Stimulated activated naive CD8-positive, alpha-beta T cell treated with anti-CD3 and anti-CD28 coated beads, Interleukin-15, amount 100 ng/mL, for 72 hours (primary cell): ENCODE results near the gene TBX10.
A peak's percentile ranks its signal among the peaks of the same experiment; 100 is the strongest.
"Not testable (repeated sequence)": the region's sequence is repeated elsewhere in the genome, so short reads cannot be mapped to it uniquely, and the experiment has no call there.

Experiments
- ATAC-seq: fragments of 150-1000 bp; cut with Tn5 transposase; 2 replicates; pipeline ENCODE4 v1.10.0; 2021; ENCODE audit warnings: mild to moderate bottlenecking, moderate library complexity
- DNase-seq, 2 donors: peaks; one replicate each; pipeline ENCODE4 v3.0.0; 2021 to 2022
- H3K27ac Mint-ChIP-seq, 2 donors: one replicate each; pipeline ENCODE4 v1.8.0; 2022; ENCODE audit warnings: mild to moderate bottlenecking in 2 of 2, mixed read lengths in 2 of 2, moderate library complexity in 2 of 2
- H3K27me3 Mint-ChIP-seq: one replicate; pipeline ENCODE4 v1.8.0; 2022; ENCODE audit warnings: mixed read lengths
- H3K4me1 Mint-ChIP-seq: one replicate; pipeline ENCODE4 v1.8.0; 2022; ENCODE audit warnings: mild to moderate bottlenecking, mixed read lengths
- H3K4me3 Mint-ChIP-seq, 2 donors: one replicate each; pipeline ENCODE4 v1.8.0; 2022; ENCODE audit warnings: mild to moderate bottlenecking in 2 of 2, mixed read lengths in 2 of 2, moderate library complexity in 1 of 2
- H3K9me3 Mint-ChIP-seq, 2 donors: one replicate each; pipeline ENCODE4 v1.8.0; 2022; ENCODE audit warnings: mixed read lengths in 2 of 2

Gene TBX10

DNA sequence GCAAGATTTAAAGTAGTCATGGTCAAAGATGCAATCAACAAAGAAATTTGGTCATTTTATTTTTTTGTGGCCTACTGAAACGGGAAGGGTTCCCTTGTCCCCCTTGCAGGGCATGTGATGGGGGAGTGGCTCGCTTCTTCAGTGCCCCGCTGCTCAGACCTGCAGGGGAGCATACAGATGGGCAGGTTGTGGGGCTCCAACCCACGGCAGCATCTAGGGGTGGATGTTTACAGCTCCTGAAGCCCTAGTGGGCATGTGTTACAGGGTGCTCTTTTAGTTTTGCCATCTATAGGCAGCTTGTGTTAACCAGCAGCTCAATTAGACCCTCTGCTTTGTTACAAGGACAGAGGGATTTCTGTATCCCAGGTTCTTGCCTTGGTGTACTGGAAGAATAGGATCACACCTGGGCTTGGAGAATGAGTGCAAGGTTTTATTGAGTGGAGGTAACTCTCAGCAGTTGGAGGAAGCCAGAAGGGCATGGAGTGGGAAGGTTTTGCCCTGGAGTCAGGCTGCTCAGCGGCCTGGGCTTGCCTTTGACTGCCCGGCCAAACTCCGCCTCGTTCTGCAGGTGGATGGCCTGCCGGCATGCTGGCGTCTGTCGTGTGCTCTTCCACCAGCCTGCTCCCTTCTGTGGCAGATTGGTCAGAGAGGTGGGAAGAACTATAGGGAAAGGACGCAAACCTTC lies 46.5 kb downstream of the TBX10 start:
- H3K27me3 Mint-ChIP-seq: no peaks in the 10 kb centered on the region
- DNase-seq (no peak), ATAC-seq (no peak)
- no peak overlapping the region for H3K27ac Mint-ChIP-seq
- no peaks in the 10 kb centered on the region for H3K9me3 Mint-ChIP-seq
- H3K4me3 Mint-ChIP-seq: no peak overlapping the region
- H3K4me1 Mint-ChIP-seq: no peaks in the 10 kb centered on the region

DNA sequence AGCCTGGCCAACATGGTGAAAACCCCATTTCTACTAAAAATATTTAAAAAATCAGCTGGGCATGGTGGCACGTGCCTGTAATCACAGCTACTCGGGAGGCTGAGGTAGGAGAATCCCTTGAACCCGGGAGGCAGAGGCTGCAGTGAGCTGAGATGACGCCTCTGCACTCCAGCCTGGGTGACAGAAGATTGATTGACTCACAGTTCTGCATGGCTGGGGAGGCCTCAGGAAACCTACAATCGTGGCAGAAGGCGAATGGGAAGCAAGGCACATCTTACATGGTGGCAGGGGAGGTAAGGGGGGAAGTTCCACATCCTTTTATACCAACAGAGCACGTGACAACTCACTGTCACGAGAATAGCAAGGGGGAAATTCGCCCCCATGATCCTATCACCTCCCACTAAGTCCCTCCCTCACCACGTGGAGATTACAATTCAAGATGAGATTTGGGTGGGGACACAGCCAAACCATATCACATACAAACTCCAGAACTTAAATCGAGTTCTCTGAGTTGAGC lies 50.6 kb downstream of the TBX10 start:
- not testable (repeated sequence) for H3K27ac Mint-ChIP-seq
- H3K9me3 Mint-ChIP-seq: peaks cover 10 to 15% of the 10 kb centered on the region in 2 donors
- H3K4me1 Mint-ChIP-seq: peaks cover 28% of the 10 kb centered on the region

DNA sequence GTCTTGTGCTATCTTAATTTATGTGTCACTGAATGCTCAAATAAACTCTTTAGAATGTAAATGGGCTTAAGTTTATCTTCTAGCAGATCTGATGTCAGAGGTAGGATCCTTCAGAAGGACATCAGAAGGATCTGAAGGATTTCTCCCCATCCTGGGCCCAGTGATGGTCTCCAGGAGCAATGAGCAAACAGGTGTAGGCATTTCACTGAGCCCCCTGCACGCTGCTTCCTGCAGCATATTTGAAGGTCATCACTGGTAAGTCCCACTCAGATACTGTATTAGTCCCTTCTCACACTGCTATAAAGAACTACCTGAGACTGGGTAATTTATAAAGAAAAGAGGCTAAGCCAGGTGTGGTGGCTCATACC lies 51.4 kb downstream of the TBX10 start:
- Mint-ChIP-seq H3K27me3 (no peaks in the 10 kb centered on the region), H3K27ac (no peak overlapping the region), H3K4me1 (peaks cover 32% of the 10 kb centered on the region), H3K9me3 (peaks cover 10 to 15% of the 10 kb centered on the region in 2 donors), H3K4me3 (no peak overlapping the region)
- DNase-seq (no peak), ATAC-seq (no peak)

More for the DNA sequence above, 50.6 kb downstream of the TBX10 start:
- DNase-seq, H3K4me3 Mint-ChIP-seq, ATAC-seq, H3K27me3 Mint-ChIP-seq: not testable (repeated sequence)

DNA sequence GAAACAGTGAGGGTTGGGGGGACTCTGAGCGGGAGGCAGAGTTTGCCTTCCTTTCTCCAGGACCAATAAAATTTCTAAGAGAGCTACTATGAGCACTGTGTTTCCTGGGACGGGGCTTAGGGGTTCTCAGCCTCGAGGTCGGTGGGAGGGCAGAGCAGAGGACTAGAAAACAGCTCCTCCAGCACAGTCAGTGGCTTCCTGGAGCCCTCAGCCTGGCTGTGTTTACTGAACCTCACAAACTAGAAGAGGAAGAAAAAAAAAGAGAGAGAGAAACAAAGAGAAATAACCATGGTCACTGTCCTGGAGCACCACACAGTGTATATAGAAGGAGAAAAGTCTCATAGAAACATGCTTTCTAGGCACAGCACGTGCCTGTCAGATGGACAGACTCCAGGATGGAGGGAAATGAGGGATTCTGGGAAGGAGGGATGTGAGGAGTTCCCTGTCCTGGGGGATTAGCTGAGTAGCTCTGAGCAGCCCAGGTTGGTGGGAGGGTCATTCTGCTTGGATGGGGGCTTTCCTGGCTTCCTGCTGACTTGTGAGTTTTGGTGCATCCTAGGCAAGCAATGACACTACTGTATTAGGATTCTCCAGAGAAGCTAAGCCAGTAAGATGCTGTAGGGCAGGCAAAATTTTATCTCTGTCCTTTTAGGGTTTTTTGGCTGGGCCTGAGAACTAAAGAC lies 52.9 kb downstream of the TBX10 start:
- H3K27me3 Mint-ChIP-seq: peaks cover 8% of the 10 kb centered on the region
- H3K27ac Mint-ChIP-seq: no peak overlapping the region
- H3K4me3 Mint-ChIP-seq: no peak overlapping the region
- DNase-seq (no peak), ATAC-seq (no peak)
- H3K9me3 Mint-ChIP-seq: peaks cover 10 to 15% of the 10 kb centered on the region in 2 donors
- peaks cover 45% of the 10 kb centered on the region for H3K4me1 Mint-ChIP-seq

DNA sequence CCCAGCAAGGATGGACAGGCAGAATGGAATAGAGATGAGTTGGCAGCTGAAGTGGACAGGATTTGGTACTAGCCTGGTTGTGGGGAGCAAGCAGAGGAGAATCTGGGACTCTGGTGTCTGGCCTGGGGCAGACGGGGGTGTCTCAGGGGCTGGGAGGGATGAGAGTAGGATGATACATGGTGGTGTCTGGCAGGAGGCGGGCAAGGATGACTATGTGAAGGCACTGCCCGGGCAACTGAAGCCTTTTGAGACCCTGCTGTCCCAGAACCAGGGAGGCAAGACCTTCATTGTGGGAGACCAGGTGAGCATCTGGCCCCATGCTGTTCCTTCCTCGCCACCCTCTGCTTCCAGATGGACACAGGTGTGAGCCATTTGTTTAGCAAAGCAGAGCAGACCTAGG lies 53.7 kb downstream of the TBX10 start:
- Mint-ChIP-seq H3K27ac (no peak overlapping the region), H3K4me1 (peaks cover 45% of the 10 kb centered on the region), H3K27me3 (peaks cover 11% of the 10 kb centered on the region), H3K4me3 (no peak overlapping the region), H3K9me3 (peaks cover 10 to 15% of the 10 kb centered on the region in 2 donors)
- DNase-seq (no peak), ATAC-seq (no peak)

DNA sequence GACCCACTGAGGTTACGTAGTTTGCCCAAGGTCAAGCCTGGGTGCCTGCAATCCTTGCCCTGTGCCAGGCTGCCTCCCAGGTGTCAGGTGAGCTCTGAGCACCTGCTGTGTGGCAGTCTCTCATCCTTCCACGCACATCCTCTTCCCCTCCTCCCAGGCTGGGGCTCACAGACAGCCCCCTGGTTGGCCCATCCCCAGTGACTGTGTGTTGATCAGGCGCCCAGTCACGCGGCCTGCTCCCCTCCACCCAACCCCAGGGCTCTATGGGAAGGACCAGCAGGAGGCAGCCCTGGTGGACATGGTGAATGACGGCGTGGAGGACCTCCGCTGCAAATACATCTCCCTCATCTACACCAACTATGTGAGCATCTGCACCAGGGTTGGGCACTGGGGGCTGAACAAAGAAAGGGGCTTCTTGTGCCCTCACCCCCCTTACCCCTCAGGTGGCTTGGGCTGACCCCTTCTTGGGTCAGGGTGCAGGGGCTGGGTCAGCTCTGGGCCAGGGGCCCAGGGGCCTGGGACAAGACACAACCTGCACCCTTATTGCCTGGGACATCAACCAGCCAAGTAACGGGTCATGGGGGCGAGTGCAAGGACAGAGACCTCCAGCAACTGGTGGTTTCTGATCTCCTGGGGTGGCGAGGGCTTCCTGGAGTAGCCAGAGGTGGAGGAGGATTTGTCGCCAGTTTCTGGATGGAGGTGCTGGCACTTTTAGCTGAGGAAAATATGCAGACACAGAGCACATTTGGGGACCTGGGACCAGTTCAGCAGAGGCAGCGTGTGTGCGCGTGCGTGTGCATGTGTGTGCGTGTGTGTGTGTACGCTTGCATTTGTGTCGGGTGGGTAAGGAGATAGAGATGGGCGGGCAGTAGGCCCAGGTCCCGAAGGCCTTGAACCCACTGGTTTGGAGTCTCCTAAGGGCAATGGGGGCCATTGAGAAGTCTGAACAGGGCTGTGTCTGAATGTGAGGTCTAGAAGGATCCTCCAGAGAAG lies 54.4 kb downstream of the TBX10 start:
- Mint-ChIP-seq H3K27me3 (peaks cover 17% of the 10 kb centered on the region), H3K27ac (peak overlapping the region; percentile 82 to 93), H3K4me3 (peak overlapping the region; percentile 87 to 92), H3K9me3 (peaks cover 10 to 15% of the 10 kb centered on the region in 2 donors), H3K4me1 (peaks cover 46% of the 10 kb centered on the region)
- ATAC-seq: no peak
- no peak for DNase-seq

DNA sequence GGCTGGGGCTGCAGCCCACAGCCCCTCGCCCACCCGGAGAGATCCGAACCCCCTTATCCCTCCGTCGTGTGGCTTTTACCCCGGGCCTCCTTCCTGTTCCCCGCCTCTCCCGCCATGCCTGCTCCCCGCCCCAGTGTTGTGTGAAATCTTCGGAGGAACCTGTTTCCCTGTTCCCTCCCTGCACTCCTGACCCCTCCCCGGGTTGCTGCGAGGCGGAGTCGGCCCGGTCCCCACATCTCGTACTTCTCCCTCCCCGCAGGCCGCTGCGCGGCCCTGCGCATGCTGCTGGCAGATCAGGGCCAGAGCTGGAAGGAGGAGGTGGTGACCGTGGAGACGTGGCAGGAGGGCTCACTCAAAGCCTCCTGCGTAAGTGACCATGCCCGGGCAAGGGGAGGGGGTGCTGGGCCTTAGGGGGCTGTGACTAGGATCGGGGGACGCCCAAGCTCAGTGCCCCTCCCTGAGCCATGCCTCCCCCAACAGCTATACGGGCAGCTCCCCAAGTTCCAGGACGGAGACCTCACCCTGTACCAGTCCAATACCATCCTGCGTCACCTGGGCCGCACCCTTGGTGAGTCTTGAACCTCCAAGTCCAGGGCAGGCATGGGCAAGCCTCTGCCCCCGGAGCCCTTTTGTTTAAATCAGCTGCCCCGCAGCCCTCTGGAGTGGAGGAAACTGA lies 55.2 kb downstream of the TBX10 start:
- Mint-ChIP-seq H3K4me3 (peak overlapping the region; percentile 87 to 92), H3K27me3 (peaks cover 26% of the 10 kb centered on the region), H3K27ac (peak overlapping the region; percentile 93 to 98), H3K4me1 (peaks cover 54% of the 10 kb centered on the region), H3K9me3 (peaks cover 10 to 15% of the 10 kb centered on the region in 2 donors)
- DNase-seq: peak in 1 of 2 donors; percentile 49
- ATAC-seq: peak; percentile 33

DNA sequence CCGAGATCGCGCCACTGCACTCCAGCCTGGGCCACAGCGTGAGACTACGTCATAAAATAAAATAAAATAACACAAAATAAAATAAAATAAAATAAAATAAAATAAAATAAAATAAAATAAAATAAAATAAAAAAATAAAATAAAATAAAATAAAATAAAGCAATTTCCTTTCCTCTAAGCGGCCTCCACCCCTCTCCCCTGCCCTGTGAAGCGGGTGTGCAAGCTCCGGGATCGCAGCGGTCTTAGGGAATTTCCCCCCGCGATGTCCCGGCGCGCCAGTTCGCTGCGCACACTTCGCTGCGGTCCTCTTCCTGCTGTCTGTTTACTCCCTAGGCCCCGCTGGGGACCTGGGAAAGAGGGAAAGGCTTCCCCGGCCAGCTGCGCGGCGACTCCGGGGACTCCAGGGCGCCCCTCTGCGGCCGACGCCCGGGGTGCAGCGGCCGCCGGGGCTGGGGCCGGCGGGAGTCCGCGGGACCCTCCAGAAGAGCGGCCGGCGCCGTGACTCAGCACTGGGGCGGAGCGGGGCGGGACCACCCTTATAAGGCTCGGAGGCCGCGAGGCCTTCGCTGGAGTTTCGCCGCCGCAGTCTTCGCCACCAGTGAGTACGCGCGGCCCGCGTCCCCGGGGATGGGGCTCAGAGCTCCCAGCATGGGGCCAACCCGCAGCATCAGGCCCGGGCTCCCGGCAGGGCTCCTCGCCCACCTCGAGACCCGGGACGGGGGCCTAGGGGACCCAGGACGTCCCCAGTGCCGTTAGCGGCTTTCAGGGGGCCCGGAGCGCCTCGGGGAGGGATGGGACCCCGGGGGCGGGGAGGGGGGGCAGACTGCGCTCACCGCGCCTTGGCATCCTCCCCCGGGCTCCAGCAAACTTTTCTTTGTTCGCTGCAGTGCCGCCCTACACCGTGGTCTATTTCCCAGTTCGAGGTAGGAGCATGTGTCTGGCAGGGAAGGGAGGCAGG lies 56.0 kb downstream of the TBX10 start, which contains the start of gene GSTP1:
Gene GSTP1 (plus strand): TSS at position 566 of the 958 bp plus-strand sequence. CDS start 32 bp downstream, at position 598.
- Mint-ChIP-seq H3K9me3 (peaks cover 10 to 15% of the 10 kb centered on the region in 2 donors), H3K27me3 (peaks cover 32% of the 10 kb centered on the region), H3K4me3 (peak within 1 kb of the TSS; percentile 92 to 97), H3K4me1 (peaks cover 59% of the 10 kb centered on the region), H3K27ac (peak within 1 kb of the TSS; percentile 96 to 98)
- ATAC-seq: peak; percentile 94
- peak; percentile 82 to 84 for DNase-seq

DNA sequence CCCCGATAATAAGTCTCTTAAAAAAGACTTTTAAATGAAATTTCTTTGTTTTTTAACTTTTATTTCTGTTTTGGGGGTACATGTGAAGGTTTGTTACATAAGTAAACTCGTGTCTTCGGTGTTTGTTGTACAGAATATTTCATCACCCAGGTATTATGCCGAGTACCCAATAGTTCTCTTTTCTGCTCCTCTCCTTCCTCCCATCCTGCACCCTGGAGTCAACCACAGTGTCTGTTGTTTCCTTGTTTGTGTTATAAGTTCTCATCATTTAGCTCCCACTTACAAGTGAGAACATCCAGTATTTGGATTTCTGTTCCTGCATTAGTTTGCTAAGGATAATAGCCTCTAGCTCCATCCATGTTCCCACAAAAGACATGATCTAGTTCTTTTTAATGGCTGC lies 57.6 kb downstream of the TBX10 start:
- DNase-seq: no peak
- no peak overlapping the region for H3K27ac Mint-ChIP-seq
- H3K4me3 Mint-ChIP-seq: peak overlapping the region in 1 of 2 donors; percentile 97
- peaks cover 39% of the 10 kb centered on the region for H3K27me3 Mint-ChIP-seq
- no peak for ATAC-seq
- H3K9me3 Mint-ChIP-seq: peaks cover 5 to 8% of the 10 kb centered on the region in 2 donors
- H3K4me1 Mint-ChIP-seq: peaks cover 59% of the 10 kb centered on the region

DNA sequence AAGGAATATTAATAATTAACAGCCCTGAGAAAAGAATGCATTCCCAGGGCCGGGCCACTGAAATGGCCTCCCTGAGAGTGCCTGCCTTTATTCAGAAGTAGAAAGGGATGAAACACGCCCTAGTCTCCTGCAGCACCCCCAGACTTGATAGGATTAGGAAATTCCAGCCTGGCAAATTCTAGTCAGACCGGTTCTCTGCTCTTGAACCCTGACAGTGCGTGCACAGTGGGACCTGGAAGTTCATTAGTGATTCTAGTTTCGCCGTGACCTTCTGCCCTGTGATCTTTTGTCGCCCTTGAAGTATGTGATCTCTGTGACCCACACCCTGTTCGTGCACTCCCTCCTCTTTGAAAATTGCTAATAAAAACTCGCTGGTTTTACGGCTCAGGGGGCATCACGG lies 58.1 kb downstream of the TBX10 start:
- Mint-ChIP-seq H3K4me1 (peaks cover 56% of the 10 kb centered on the region), H3K9me3 (peaks cover under 1 to 3% of the 10 kb centered on the region in 2 donors), H3K4me3 (no peak overlapping the region), H3K27ac (no peak overlapping the region), H3K27me3 (peaks cover 44% of the 10 kb centered on the region)
- no peak for ATAC-seq
- DNase-seq: no peak
